ENCODE data around the gene STARD3NL. TPM values are rescaled to one million over a fixed set of nuclear protein-coding genes. Genes with fewer than 3 reads are reported as not detected.

The STARD3NL gene, protein sequence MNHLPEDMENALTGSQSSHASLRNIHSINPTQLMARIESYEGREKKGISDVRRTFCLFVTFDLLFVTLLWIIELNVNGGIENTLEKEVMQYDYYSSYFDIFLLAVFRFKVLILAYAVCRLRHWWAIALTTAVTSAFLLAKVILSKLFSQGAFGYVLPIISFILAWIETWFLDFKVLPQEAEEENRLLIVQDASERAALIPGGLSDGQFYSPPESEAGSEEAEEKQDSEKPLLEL
- 42.7 TPM for total RNA-seq (2013)
- polyA plus RNA-seq: 100 to 1,000 TPM in 1 of 3 donors, 10 to 100 TPM in 2; 36.6 to 100 (median 86.8) TPM
- 12.2 and 16.4 TPM in 2 replicates for polyA minus RNA-seq
- 45.9 to 80.4 (median 54.0) reads per million in 11 experiments for total RNA-seq

DNA sequence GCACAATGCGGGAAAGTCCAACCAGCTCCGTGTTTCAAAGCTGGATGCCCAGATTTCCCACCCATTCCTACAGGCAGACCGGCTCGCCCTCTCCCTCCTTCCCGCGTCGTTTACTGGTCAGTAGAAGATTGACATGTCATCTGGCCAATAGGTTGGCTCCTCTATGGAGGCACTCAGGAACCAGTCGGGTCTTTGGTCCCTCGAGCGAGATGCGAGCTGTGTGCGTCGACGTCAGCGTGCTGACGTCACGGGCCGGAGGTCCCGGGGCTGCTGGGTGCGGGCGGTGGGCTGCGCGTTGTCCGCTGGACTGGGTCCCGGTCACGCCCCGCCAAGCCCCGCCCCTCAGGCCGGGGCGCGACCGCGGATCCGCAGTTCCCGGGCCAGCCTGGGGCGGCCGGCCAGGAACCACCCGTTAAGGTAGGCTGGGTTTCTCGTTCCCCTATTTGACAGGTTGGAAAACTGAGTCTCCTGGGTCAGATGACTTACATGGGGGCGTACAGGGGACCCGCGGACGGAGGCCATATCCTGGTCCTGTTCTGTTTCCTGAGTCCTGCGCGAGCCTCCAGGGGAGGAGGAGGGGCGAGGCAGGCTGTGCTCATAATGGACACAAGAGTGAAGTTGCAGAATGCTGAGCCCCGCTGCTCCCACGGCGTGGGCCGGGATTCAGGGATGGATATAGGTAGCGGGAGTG, at the start of gene STARD3NL:
Gene STARD3NL, plus strand, starts transcription at position 242 of the 691 bp plus-strand sequence. CDS start 29,260 bp downstream, outside the sequence.
- Mint-ChIP-seq H3K4me1 (peaks cover 38% of the 10 kb centered on the region), H3K27me3 (ENCODE audit: low read depth in 3 of 3) (peaks cover 0 to 2% (median 0%) of the 10 kb centered on the region in 3 donors), H3K27ac (peak within 1 kb of the TSS; percentile 93 to 98 (median 97)), H3K36me3 (peaks cover 0 to 7% of the 10 kb centered on the region in 2 donors), H3K9me3 (peaks cover 0 to 3% (median 0%) of the 10 kb centered on the region in 7 donors), H3K4me3 (peak within 1 kb of the TSS; percentile 95 to 97)
- no peaks in the 10 kb centered on the region for H3K9me3 ChIP-seq (replicated peaks in 1 of 2; ENCODE audit: control insufficient read depth in 1 of 2, insufficient read depth in 1 of 2, low read length in 2 of 2)
- H3K4me1 ChIP-seq (ENCODE audit: control insufficient read depth in 1 of 2, insufficient read depth in 2 of 2, low read length in 2 of 2): peaks cover 21 to 27% of the 10 kb centered on the region in 2 donors
- peaks cover 16% of the 10 kb centered on the region for H4K20me1 ChIP-seq (ENCODE audit: insufficient read depth, low read length)
- peak within 1 kb of the TSS; percentile 74 to 94 (median 93) for H3K4me3 ChIP-seq (replicated peaks in 1 of 3; ENCODE audit: low read depth in 2 of 3, low read length in 3 of 3)
- H3K27me3 ChIP-seq (ENCODE audit: control insufficient read depth in 2 of 2, insufficient read depth in 2 of 2, low read length in 2 of 2): no peaks in the 10 kb centered on the region
- WGBS (ENCODE audit: insufficient coverage): under 1% methylated on average over 49 of the region's 51 CpGs
- TF ChIP-seq, protein P1, sequence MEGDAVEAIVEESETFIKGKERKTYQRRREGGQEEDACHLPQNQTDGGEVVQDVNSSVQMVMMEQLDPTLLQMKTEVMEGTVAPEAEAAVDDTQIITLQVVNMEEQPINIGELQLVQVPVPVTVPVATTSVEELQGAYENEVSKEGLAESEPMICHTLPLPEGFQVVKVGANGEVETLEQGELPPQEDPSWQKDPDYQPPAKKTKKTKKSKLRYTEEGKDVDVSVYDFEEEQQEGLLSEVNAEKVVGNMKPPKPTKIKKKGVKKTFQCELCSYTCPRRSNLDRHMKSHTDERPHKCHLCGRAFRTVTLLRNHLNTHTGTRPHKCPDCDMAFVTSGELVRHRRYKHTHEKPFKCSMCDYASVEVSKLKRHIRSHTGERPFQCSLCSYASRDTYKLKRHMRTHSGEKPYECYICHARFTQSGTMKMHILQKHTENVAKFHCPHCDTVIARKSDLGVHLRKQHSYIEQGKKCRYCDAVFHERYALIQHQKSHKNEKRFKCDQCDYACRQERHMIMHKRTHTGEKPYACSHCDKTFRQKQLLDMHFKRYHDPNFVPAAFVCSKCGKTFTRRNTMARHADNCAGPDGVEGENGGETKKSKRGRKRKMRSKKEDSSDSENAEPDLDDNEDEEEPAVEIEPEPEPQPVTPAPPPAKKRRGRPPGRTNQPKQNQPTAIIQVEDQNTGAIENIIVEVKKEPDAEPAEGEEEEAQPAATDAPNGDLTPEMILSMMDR (IDR thresholded peaks at IDR 0.05): peak; percentile 23
- peak within 1 kb of the TSS; percentile 89 for H2AFZ ChIP-seq (ENCODE audit: insufficient read depth, low read depth, low read length, poor library complexity, severe bottlenecking)
- peaks cover 50% of the 10 kb centered on the region for H3K79me2 ChIP-seq (ENCODE audit: insufficient read depth, low read length)
- no peaks in the 10 kb centered on the region for H3K36me3 ChIP-seq (replicated peaks in 1 of 2; ENCODE audit: control insufficient read depth in 1 of 2, insufficient read depth in 2 of 2, low read length in 2 of 2)
- H3K9ac ChIP-seq (ENCODE audit: insufficient read depth, low read length, poor library complexity, severe bottlenecking): peak within 1 kb of the TSS; percentile 92
- intact Hi-C loops (cut with micrococcal nuclease): no loop called here
- H3K27ac ChIP-seq (ENCODE audit: low read depth in 1 of 2, low read length in 2 of 2): peak within 1 kb of the TSS; percentile 69 to 97
- peak within 1 kb of the TSS; percentile 79 for H3K4me2 ChIP-seq (replicated peaks; ENCODE audit: extremely low read depth, low read length, poor library complexity, severe bottlenecking)
- peak; percentile 98 to 100 (median 100) for DNase-seq

DNA sequence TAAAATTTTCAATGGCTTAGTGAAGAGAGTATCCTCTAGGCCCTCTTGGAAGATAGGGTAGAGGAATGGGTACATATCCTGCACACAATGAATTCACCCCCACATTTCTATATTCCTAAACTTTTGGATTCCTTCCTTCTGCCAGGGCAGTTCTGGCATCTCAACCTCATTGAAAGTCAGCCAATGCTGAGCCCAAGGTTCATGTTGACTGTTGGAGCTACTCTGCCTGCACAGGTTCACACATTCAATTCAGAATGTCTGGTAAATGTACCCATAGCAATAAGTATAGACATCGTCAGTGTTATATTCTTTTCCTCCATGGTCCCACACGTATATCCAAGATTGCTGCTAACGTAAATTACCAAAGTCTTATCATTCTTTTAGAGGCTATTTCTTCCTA, 48.9 kb upstream of the STARD3NL start:
- H3K27ac ChIP-seq (ENCODE audit: low read depth in 1 of 2, low read length in 2 of 2): no peak overlapping the region
- H3K79me2 ChIP-seq (ENCODE audit: insufficient read depth, low read length): no peaks in the 10 kb centered on the region
- H3K27me3 ChIP-seq (ENCODE audit: control insufficient read depth in 2 of 2, insufficient read depth in 2 of 2, low read length in 2 of 2): no peaks in the 10 kb centered on the region
- H4K20me1 ChIP-seq (ENCODE audit: insufficient read depth, low read length): no peaks in the 10 kb centered on the region
- H2AFZ ChIP-seq (ENCODE audit: insufficient read depth, low read depth, low read length, poor library complexity, severe bottlenecking): no peak overlapping the region
- Mint-ChIP-seq H3K4me3 (no peak overlapping the region), H3K4me1 (peaks cover 7% of the 10 kb centered on the region), H3K36me3 (no peaks in the 10 kb centered on the region), H3K9me3 (peaks cover 0 to 7% (median 4%) of the 10 kb centered on the region in 7 donors), H3K27me3 (ENCODE audit: low read depth in 3 of 3) (peaks cover 0 to 5% (median 0%) of the 10 kb centered on the region in 3 donors), H3K27ac (no peak overlapping the region)
- TF ChIP-seq, protein P1 (IDR thresholded peaks at IDR 0.05): no peak
- H3K4me1 ChIP-seq (ENCODE audit: control insufficient read depth in 1 of 2, insufficient read depth in 2 of 2, low read length in 2 of 2): peaks cover 0 to 3% of the 10 kb centered on the region in 2 donors
- DNase-seq: no peak
- intact Hi-C loops (cut with micrococcal nuclease): no loop called here
- WGBS (ENCODE audit: insufficient coverage): 100% methylated on average over 2 of the region's 3 CpGs
- no peak overlapping the region for H3K4me3 ChIP-seq (replicated peaks in 1 of 3; ENCODE audit: low read depth in 2 of 3, low read length in 3 of 3)
- H3K9ac ChIP-seq (ENCODE audit: insufficient read depth, low read length, poor library complexity, severe bottlenecking): no peak overlapping the region
- peaks cover 0 to 6% of the 10 kb centered on the region in 2 donors for H3K9me3 ChIP-seq (replicated peaks in 1 of 2; ENCODE audit: control insufficient read depth in 1 of 2, insufficient read depth in 1 of 2, low read length in 2 of 2)
- H3K4me2 ChIP-seq (replicated peaks; ENCODE audit: extremely low read depth, low read length, poor library complexity, severe bottlenecking): no peak overlapping the region
- no peaks in the 10 kb centered on the region for H3K36me3 ChIP-seq (replicated peaks in 1 of 2; ENCODE audit: control insufficient read depth in 1 of 2, insufficient read depth in 2 of 2, low read length in 2 of 2)
